K562 (cell line): ENCODE data around the gene HMSD. TPM values are rescaled to one million over a fixed set of nuclear protein-coding genes. Genes with fewer than 3 reads are reported as not detected.

ENCODE experiments used
- ATAC-seq: fragments of 200-7000 bp; cut with Tn5 transposase; 3 replicates; pipeline ENCODE4 v1.9.1; 2020; ENCODE audit warnings: moderate library complexity
- BruUV-seq: library from RNA; stranded (reverse); fragments of 400-500 nt; replicated peaks from 2 replicates; lab custom pipeline; 2021; lab: Mats Ljungman, UMichigan
- CTCF ChIA-PET: fragments of 300-600 bp; formaldehyde crosslinking; extraction: SDS; loops from one replicate; lab custom pipeline; 2021; ENCODE audit warnings: low intra/inter-chr PET ratio; lab: Yijun Ruan, JAX
- POLR2A ChIA-PET: fragments of 300-600, 350-650 bp; sonication (Branson Sonifier 250); formaldehyde crosslinking; extraction: SDS; loops from one replicate; lab custom pipeline; 2021; ENCODE audit warnings: antibody characterized with exemption, inconsistent platforms; lab: Yijun Ruan, JAX
- DNase-seq, 4 experiments: peaks; one replicate each; pipeline versions ENCODE4 v3.0.0 to v3.0.0-alpha.2; 2011 to 2018; ENCODE audit warnings: low spot score in 3 of 4, mixed read lengths in 3 of 4; ENCODE audit errors: extremely low read depth in 1 of 4
- FAIRE-seq: peaks from 2 replicates; lab custom pipeline; 2011; peaks lifted over from hg19 to GRCh38; lab: Jason Lieb, UNC
- H2AFZ ChIP-seq: 2 replicates; pipeline ENCODE4 v1.6.0; 2011; ENCODE audit warnings: low read depth, low read length, control low read depth, inconsistent platforms
- H3K27ac ChIP-seq: fragments of 200-600 bp; 3 replicates; pipeline ENCODE4 v1.8.0; 2011; ENCODE audit warnings: low read depth, mild to moderate bottlenecking, control low read depth, inconsistent platforms, low read length, moderate library complexity, mixed read lengths; ENCODE audit errors: extremely low read depth
- H3K27me3 ChIP-seq, 2 experiments: fragments of 300-600 bp in 1 of 2; 2 replicates in 1 of 2; 3 replicates in 1 of 2; pipeline versions ENCODE4 v1.6.0 to v1.8.0; 2011; ENCODE audit warnings: inconsistent platforms in 2 of 2, low read length in 2 of 2, mild to moderate bottlenecking in 1 of 2, mixed read lengths in 1 of 2, moderate library complexity in 1 of 2; ENCODE audit not compliant: control insufficient read depth in 2 of 2, insufficient read depth in 2 of 2
- H3K36me3 ChIP-seq: fragments of 300-600 bp; 3 replicates; pipeline ENCODE4 v1.8.0; 2011; ENCODE audit warnings: mild to moderate bottlenecking, low read length, inconsistent platforms; ENCODE audit not compliant: control insufficient read depth, insufficient read depth
- H3K4me1 ChIP-seq, 2 experiments: fragments of 200-600 bp in 1 of 2; replicated peaks in 1 of 2; 2 replicates in 1 of 2; 3 replicates in 1 of 2; pipeline versions ENCODE4 v1.5.1 to v1.8.0; 2011; ENCODE audit warnings: inconsistent platforms in 2 of 2, low read length in 2 of 2, mild to moderate bottlenecking in 1 of 2, mixed read lengths in 1 of 2, moderate library complexity in 1 of 2; ENCODE audit not compliant: control insufficient read depth in 2 of 2, insufficient read depth in 2 of 2
- H3K4me2 ChIP-seq: 2 replicates; pipeline ENCODE4 v1.6.1; 2011; ENCODE audit warnings: low read length, control low read depth, inconsistent platforms, mixed read lengths; ENCODE audit not compliant: insufficient read depth
- H3K4me3 ChIP-seq: fragments of 200-600 bp; sonication (generic), shearing (Covaris generic); 2 replicates; pipeline ENCODE4 v1.5.1; 2016; ENCODE audit warnings: control low read depth, inconsistent platforms
- H3K79me2 ChIP-seq: fragments of 200-600 bp; 3 replicates; pipeline ENCODE4 v1.8.0; 2011; ENCODE audit warnings: low read length, inconsistent platforms; ENCODE audit not compliant: control insufficient read depth, insufficient read depth
- H3K9ac ChIP-seq, 2 experiments: 2 replicates each; pipeline versions ENCODE4 v1.6.0 to v1.6.1; 2011; ENCODE audit warnings: low read depth in 2 of 2, low read length in 2 of 2, control low read depth in 1 of 2, inconsistent platforms in 1 of 2, mild to moderate bottlenecking in 1 of 2, mixed read lengths in 1 of 2; ENCODE audit not compliant: insufficient read depth in 1 of 2
- H3K9me1 ChIP-seq: one replicate; pipeline ENCODE4 v1.6.0; 2011; ENCODE audit warnings: inconsistent platforms, mild to moderate bottlenecking, low read length, moderate library complexity; ENCODE audit not compliant: control insufficient read depth, insufficient read depth
- H3K9me3 ChIP-seq: replicated peaks from 2 replicates; pipeline ENCODE4 v1.5.1; 2011; ENCODE audit warnings: low read depth, low read length, inconsistent platforms; ENCODE audit not compliant: control insufficient read depth, insufficient read depth
- H4K20me1 ChIP-seq: replicated peaks from 2 replicates; pipeline ENCODE4 v1.6.1; 2011; ENCODE audit warnings: low read length, inconsistent platforms, mixed read lengths; ENCODE audit not compliant: control insufficient read depth, insufficient read depth
- BCL6 ChIP-seq: fragments of 250-450 bp; sonication (Bioruptor Pico); IDR thresholded peaks from 2 replicates; pipeline ENCODE4 v1.4.0; 2020
- DDX20 ChIP-seq: fragments of 450-650 bp; IDR thresholded peaks from 2 replicates; pipeline ENCODE4 v1.6.1; 2016; ENCODE audit warnings: missing genetic modification characterization, low read depth, mild to moderate bottlenecking, missing compliant biosample characterization, moderate library complexity
- EGR1 ChIP-seq: fragments of 450-650 bp; conservative IDR thresholded peaks from 2 replicates; pipeline ENCODE4 v1.6.1; 2017; ENCODE audit warnings: mild to moderate bottlenecking
- GABPA ChIP-seq: fragments of 200-800 bp; sonication (Bioruptor generic); conservative IDR thresholded peaks from 2 replicates; pipeline ENCODE4 v1.6.1; 2016; ENCODE audit warnings: low read depth, missing genetic modification characterization, missing compliant biosample characterization
- HDAC8 ChIP-seq: fragments of 450-650 bp; IDR thresholded peaks from 2 replicates; pipeline ENCODE4 v1.6.1; 2016; ENCODE audit warnings: mild to moderate bottlenecking, missing genetic modification characterization, moderate library complexity, missing compliant biosample characterization
- MCM5 ChIP-seq: fragments of 450-650 bp; IDR thresholded peaks from 2 replicates; pipeline ENCODE4 v1.6.1; 2016; ENCODE audit warnings: low read depth
- PHF21A ChIP-seq: fragments of 450-650 bp; IDR thresholded peaks from 2 replicates; pipeline ENCODE4 v1.6.1; 2017; ENCODE audit warnings: low read depth, borderline replicate concordance
- PTTG1 ChIP-seq: fragments of 450-650 bp; IDR thresholded peaks from 2 replicates; pipeline ENCODE4 v1.6.1; 2016; ENCODE audit warnings: low read depth, mild to moderate bottlenecking, missing genetic modification characterization, missing compliant biosample characterization
- RBM34 ChIP-seq: fragments of 200-400 bp; formaldehyde crosslinking; IDR thresholded peaks from 2 replicates; pipeline ENCODE4 v1.6.1; 2018; ENCODE audit warnings: low read length, borderline replicate concordance; ENCODE audit not compliant: insufficient read depth
- SMAD2 ChIP-seq: fragments of 150-350 bp; IDR thresholded peaks from 2 replicates; pipeline ENCODE4 v1.6.1; 2014; ENCODE audit warnings: low read depth, mild to moderate bottlenecking, low read length
- SMARCC2 ChIP-seq: fragments of 450-650 bp; IDR thresholded peaks from 2 replicates; pipeline ENCODE4 v1.6.1; 2017; ENCODE audit warnings: antibody characterized with exemption, moderate library complexity, mild to moderate bottlenecking, low read depth
- TCF3 ChIP-seq: sonication (generic); formaldehyde crosslinking; IDR thresholded peaks from 2 replicates; pipeline ENCODE4 v1.4.0; 2020; ENCODE audit warnings: mild to moderate bottlenecking, missing genetic modification reagents
- ZNF395 ChIP-seq: fragments of 200-800 bp; sonication (Bioruptor generic); IDR thresholded peaks from 2 replicates; pipeline ENCODE4 v1.6.1; 2017; ENCODE audit warnings: missing genetic modification characterization, missing compliant biosample characterization
- ZSCAN29 ChIP-seq: fragments of 450-650 bp; IDR thresholded peaks from 2 replicates; pipeline ENCODE4 v1.6.1; 2017
- WGBS: fragments of 100-300 bp; shearing (Covaris generic); methylation state at CpG from one replicate; pipeline ENCODE4 v1.1.6; 2016; ENCODE audit warnings: low coverage, mixed read lengths; ENCODE audit not compliant: insufficient coverage; ENCODE audit errors: missing lambda C conversion rate; 5-methylcytosine and 5-hydroxymethylcytosine counted together
- in situ Hi-C: fragments of 300-500 bp; cut with MboI; formaldehyde crosslinking; loops from 4 replicates; pipeline ENCODE4 v1.15.0; 2018; ENCODE audit warnings: inconsistent platforms, mixed read lengths
- intact Hi-C: fragments of 100-400 bp; cut with micrococcal nuclease; formaldehyde crosslinking; loops from 2 replicates; pipeline ENCODE4 v1.14.2; 2022
- polyA plus RNA-seq, 8 experiments: library from polyadenylated mRNA; depleted of rRNA in 4 of 8; stranded (reverse) in 5 of 8; unstranded in 3 of 8; fragments of >200 nt; fragmentation: Nextera tagmentation in 2 of 8; fragmentation: Illumina TruSeq in 1 of 8; extraction: Ambion mirVana in 2 of 8; extraction: Trizol in 1 of 8; gene quantifications; 2 replicates each; pipeline versions ENCODE4 v1.2.1 to v1.2.3, GENCODE V29; 2011 to 2014; ENCODE audit warnings: inconsistent platforms in 1 of 8, missing spikeins in 1 of 8
- total RNA-seq, 7 experiments: library from RNA; depleted of rRNA in 6 of 7; stranded (reverse); fragments of >200 nt in 6 of 7; fragmentation: Illumina TruSeq in 2 of 7; extraction: Trizol in 2 of 7; gene quantifications; 2 replicates each; pipeline versions ENCODE4 v1.2.1 to v1.2.3, GENCODE V29; 2011 to 2021; ENCODE audit warnings: low replicate concordance in 1 of 7
- TF ChIP-seq, protein P1 (sequence below): fragments of 250-450 bp; sonication (Bioruptor Pico); IDR thresholded peaks from 2 replicates; pipeline ENCODE4 v1.6.1; 2021; ENCODE audit warnings: mild to moderate bottlenecking

Gene HMSD
- total and polyA plus RNA-seq, 9 of the 15 experiments (the other 6 are each of a cell fraction or from before 2014, with no cell fraction given), result 0.18 to 0.39 (median 0.33) TPM; not detected in 6

DNA sequence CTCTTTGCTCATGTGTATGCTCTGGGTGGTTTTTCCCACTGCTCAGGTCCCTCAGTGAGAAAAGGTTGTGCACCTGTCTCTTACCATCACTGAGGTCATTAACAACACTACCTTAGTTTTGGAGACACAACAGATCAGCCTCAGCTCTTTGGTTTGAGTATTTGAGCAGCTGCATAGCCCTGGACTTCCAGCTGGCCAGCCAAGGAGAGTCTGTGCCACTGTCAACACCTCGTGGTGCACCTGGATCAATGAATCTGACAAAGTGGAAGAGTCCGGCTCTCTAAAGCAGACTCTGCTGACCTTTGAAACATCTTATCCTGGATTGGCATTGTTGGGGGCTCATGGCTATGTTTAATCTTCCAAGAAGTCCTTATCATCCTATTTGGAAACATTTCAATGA lies 50.8 kb downstream of the HMSD start:
- BruUV-seq, result no TSS peak
- intact Hi-C loops, result no loop called here

More for the DNA sequence above, 50.8 kb downstream of the HMSD start:
- CTCF ChIA-PET, result no interaction called here
- H3K27ac ChIP-seq, result no peak overlapping the region
- WGBS, result 4% methylated on average over 2 of the region's 2 CpGs
- no peaks in the 10 kb centered on the region for H4K20me1 ChIP-seq
- H3K9me3 ChIP-seq, result no peaks in the 10 kb centered on the region
- no peak overlapping the region for H3K4me2 ChIP-seq
- TF ChIP-seq RBM34 (no peak), HDAC8 (tag) (no peak), GABPA (tag) (no peak), SMAD2 (no peak), ZNF395 (no peak), BCL6 (CRISPR knock-in tag) (no peak), EGR1 (no peak), ZSCAN29 (no peak), DDX20 (tag) (no peak), SMARCC2 (no peak), TCF3 (CRISPR knock-in tag) (no peak), MCM5 (no peak), PHF21A (no peak), PTTG1 (no peak)
- TF ChIP-seq, protein P1, sequence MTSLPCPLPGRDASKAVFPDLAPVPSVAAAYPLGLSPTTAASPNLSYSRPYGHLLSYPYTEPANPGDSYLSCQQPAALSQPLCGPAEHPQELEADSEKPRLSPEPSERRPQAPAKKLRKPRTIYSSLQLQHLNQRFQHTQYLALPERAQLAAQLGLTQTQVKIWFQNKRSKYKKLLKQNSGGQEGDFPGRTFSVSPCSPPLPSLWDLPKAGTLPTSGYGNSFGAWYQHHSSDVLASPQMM, result no peak
- DNase-seq, result no peak
- no peak overlapping the region for H3K9ac ChIP-seq
- no peaks in the 10 kb centered on the region for H3K27me3 ChIP-seq
- H3K79me2 ChIP-seq, result no peaks in the 10 kb centered on the region
- no peaks in the 10 kb centered on the region for H3K9me1 ChIP-seq
- no peaks in the 10 kb centered on the region for H3K4me1 ChIP-seq
- H2AFZ ChIP-seq, result no peak overlapping the region
- POLR2A ChIA-PET, result no interaction called here
- in situ Hi-C loops, result loop anchor here (25.0 kb wide), 1 partner anchor 488 kb away; no protein-coding TSS in a partner anchor
- ATAC-seq, result no peak
- H3K36me3 ChIP-seq, result no peaks in the 10 kb centered on the region
- FAIRE-seq, result no peak
- H3K4me3 ChIP-seq, result no peak overlapping the region
